Neuronal stem cell (in vitro differentiated cells): ENCODE measurements around the gene CPSF4.
A peak's percentile ranks its signal among the peaks of the same experiment; 100 is the strongest.

Source experiments
- DNase-seq: peaks from one replicate; pipeline ENCODE4 v3.0.0-alpha.2; 2013; ENCODE audit warnings: low spot score
- H2AFZ ChIP-seq: one replicate; pipeline ENCODE4 v1.6.1; 2013; ENCODE audit warnings: mild to moderate bottlenecking, low read length, inconsistent platforms
- H2AK5ac ChIP-seq: 2 replicates; pipeline ENCODE4 v1.6.1; 2013; ENCODE audit warnings: low read depth, mild to moderate bottlenecking, inconsistent platforms, low read length, moderate library complexity, mixed read lengths
- H2BK120ac ChIP-seq: 2 replicates; pipeline ENCODE4 v1.6.1; 2013; ENCODE audit warnings: low read depth, mild to moderate bottlenecking, inconsistent platforms, low read length, moderate library complexity, mixed read lengths
- H2BK12ac ChIP-seq: one replicate; pipeline ENCODE4 v1.6.1; 2013; ENCODE audit warnings: low read length, inconsistent platforms
- H2BK15ac ChIP-seq: 2 replicates; pipeline ENCODE4 v1.6.1; 2013; ENCODE audit warnings: mild to moderate bottlenecking, low read length, inconsistent platforms, mixed read lengths
- H2BK5ac ChIP-seq: one replicate; pipeline ENCODE4 v1.6.1; 2013; ENCODE audit warnings: inconsistent platforms, mild to moderate bottlenecking, low read length, moderate library complexity
- H3K14ac ChIP-seq: one replicate; pipeline ENCODE4 v1.6.1; 2013; ENCODE audit warnings: low read length, inconsistent platforms
- H3K18ac ChIP-seq: 2 replicates; pipeline ENCODE4 v1.6.1; 2013; ENCODE audit warnings: low read length, inconsistent platforms
- H3K23ac ChIP-seq: 2 replicates; pipeline ENCODE4 v1.6.1; 2013; ENCODE audit warnings: low read depth, mild to moderate bottlenecking, mixed read lengths, low read length, inconsistent platforms; ENCODE audit not compliant: poor library complexity
- H3K27ac ChIP-seq: replicated peaks from 3 replicates; pipeline ENCODE4 v1.5.1; 2013; ENCODE audit warnings: low read length, inconsistent platforms
- H3K27me3 ChIP-seq, 3 experiments: 2 replicates each; pipeline ENCODE4 v1.6.1; 2013; ENCODE audit warnings: low read length in 3 of 3, mild to moderate bottlenecking in 2 of 3, inconsistent platforms in 1 of 3, low read depth in 1 of 3, mixed read lengths in 1 of 3, moderate library complexity in 1 of 3; ENCODE audit not compliant: control insufficient read depth in 3 of 3, insufficient read depth in 3 of 3
- H3K36me3 ChIP-seq, 2 donors: replicated peaks in 1 of 2; 2 replicates each; pipeline ENCODE4 v1.6.1; 2013; ENCODE audit warnings: low read length in 2 of 2; ENCODE audit not compliant: control insufficient read depth in 2 of 2, insufficient read depth in 2 of 2
- H3K4ac ChIP-seq: 2 replicates; pipeline ENCODE4 v1.6.1; 2013; ENCODE audit warnings: inconsistent platforms, mild to moderate bottlenecking, low read length, moderate library complexity
- H3K4me1 ChIP-seq, 2 donors: 1 replicate in 1 of 2; 2 replicates in 1 of 2; pipeline ENCODE4 v1.6.1; 2013; ENCODE audit warnings: low read length in 2 of 2, low read depth in 1 of 2; ENCODE audit not compliant: control insufficient read depth in 2 of 2, insufficient read depth in 1 of 2
- H3K4me2 ChIP-seq: one replicate; pipeline ENCODE4 v1.6.1; 2013; ENCODE audit warnings: mild to moderate bottlenecking, low read length, inconsistent platforms; ENCODE audit not compliant: insufficient read depth, poor library complexity, severe bottlenecking
- H3K4me3 ChIP-seq, 2 donors: 2 replicates each; pipeline ENCODE4 v1.5.1; 2013; ENCODE audit warnings: low read length in 2 of 2, mild to moderate bottlenecking in 2 of 2, inconsistent platforms in 1 of 2, moderate library complexity in 1 of 2
- H3K79me1 ChIP-seq: one replicate; pipeline ENCODE4 v1.6.1; 2013; ENCODE audit warnings: low read depth, mild to moderate bottlenecking, inconsistent platforms, low read length, moderate library complexity
- H3K9ac ChIP-seq: one replicate; pipeline ENCODE4 v1.6.1; 2013; ENCODE audit warnings: mild to moderate bottlenecking, low read depth, low read length, inconsistent platforms; ENCODE audit not compliant: poor library complexity
- H3K9me3 ChIP-seq, 2 donors: replicated peaks in 1 of 2; 2 replicates each; pipeline versions ENCODE3 to v1.6.1; 2013; ENCODE audit warnings: low read length in 2 of 2, mild to moderate bottlenecking in 2 of 2, inconsistent platforms in 1 of 2, low read depth in 1 of 2, mixed read lengths in 1 of 2, moderate library complexity in 1 of 2; ENCODE audit not compliant: control insufficient read depth in 2 of 2, insufficient read depth in 1 of 2
- H4K8ac ChIP-seq: one replicate; pipeline ENCODE4 v1.6.1; 2013; ENCODE audit warnings: low read depth, mild to moderate bottlenecking, inconsistent platforms, low read length, moderate library complexity
- H4K91ac ChIP-seq: one replicate; pipeline ENCODE4 v1.6.1; 2013; ENCODE audit warnings: low read length, low read depth, mild to moderate bottlenecking, inconsistent platforms; ENCODE audit not compliant: poor library complexity
- WGBS, 2 donors: extraction: QIAGEN DNeasy Blood & Tissue Kit; methylation state at CpG; one replicate each; pipeline ENCODE4 v1.1.7; 2013; ENCODE audit warnings: missing lambda C conversion rate in 2 of 2, mixed read lengths in 1 of 2; ENCODE audit not compliant: insufficient read length in 2 of 2, insufficient replicate concordance in 1 of 2; ENCODE audit errors: extremely low coverage in 2 of 2; 5-methylcytosine and 5-hydroxymethylcytosine counted together

The CPSF4 gene

DNA sequence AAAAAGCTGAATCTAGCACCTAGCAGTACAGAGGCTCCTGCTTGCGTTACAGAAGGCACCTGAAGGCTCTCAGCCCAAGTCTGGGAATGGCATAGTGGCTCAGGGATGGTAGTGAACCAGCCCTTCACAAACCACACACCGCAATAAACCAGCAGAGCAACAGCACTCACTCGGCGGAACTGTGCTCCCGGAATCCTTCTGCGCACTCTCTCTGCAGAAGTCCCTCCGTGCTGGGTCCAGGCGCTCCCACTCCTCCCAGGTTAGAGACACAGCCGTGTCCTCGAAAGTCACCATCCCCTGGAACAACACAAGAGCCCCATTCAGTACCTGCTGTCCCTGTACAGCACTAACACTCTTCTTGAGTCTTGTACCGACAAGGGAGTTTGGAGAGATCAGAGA is 59.8 kb downstream of the CPSF4 start:
- H2BK12ac ChIP-seq = no peak overlapping the region
- H2AK5ac ChIP-seq = no peak overlapping the region
- H3K36me3 ChIP-seq = peaks cover 10 to 39% of the 10 kb centered on the region in 2 donors
- peak overlapping the region; percentile 27 to 84 for H3K4me3 ChIP-seq
- no peak overlapping the region for H3K27ac ChIP-seq
- WGBS, 2 donors = no CpG with 5 or more reads among the region's 11 CpGs
- no peak overlapping the region for H2BK15ac ChIP-seq
- H3K4me1 ChIP-seq = peaks cover 7 to 8% of the 10 kb centered on the region in 2 donors
- H3K79me1 ChIP-seq = peaks cover 10% of the 10 kb centered on the region
- no peak overlapping the region for H3K9ac ChIP-seq
- H3K18ac ChIP-seq = no peak overlapping the region
- H3K9me3 ChIP-seq = peaks cover 8 to 16% of the 10 kb centered on the region in 2 donors
- H2BK5ac ChIP-seq = no peak overlapping the region
- no peak overlapping the region for H3K23ac ChIP-seq
- no peak overlapping the region for H2AFZ ChIP-seq
- H3K4ac ChIP-seq = no peak overlapping the region
- H4K8ac ChIP-seq = no peak overlapping the region
- no peak overlapping the region for H2BK120ac ChIP-seq
- peak overlapping the region; percentile 2 for H3K4me2 ChIP-seq
- H4K91ac ChIP-seq = no peak overlapping the region
- DNase-seq = no peak
- H3K14ac ChIP-seq = no peak overlapping the region
- H3K27me3 ChIP-seq = no peaks in the 10 kb centered on the region

DNA sequence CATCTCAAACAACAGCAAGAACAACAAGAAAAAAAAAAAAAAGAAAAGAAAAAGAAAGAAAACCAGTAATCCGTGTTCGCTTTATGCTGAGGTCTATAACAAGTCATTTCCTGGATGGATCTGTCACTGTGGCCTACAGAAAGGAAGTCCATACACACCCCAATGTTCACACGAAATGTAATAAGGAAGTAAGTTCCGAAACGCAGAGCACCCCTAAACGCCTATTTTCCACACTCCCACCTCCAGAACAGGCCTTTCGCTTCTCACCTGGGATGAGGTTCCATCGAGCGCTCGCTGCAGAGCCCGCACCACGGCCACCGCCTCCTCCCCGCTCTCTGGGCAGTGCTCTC is 60.6 kb downstream of the CPSF4 start:
- Histone ChIP-seq H3K36me3 (peaks cover 2 to 31% of the 10 kb centered on the region in 2 donors), H4K91ac (no peak overlapping the region), H2AK5ac (no peak overlapping the region), H3K9me3 (peaks cover 0 to 7% of the 10 kb centered on the region in 2 donors), H3K4ac (no peak overlapping the region), H4K8ac (no peak overlapping the region), H3K23ac (no peak overlapping the region), H3K4me3 (peak overlapping the region; percentile 84 to 94), H3K14ac (no peak overlapping the region), H3K4me2 (peak overlapping the region; percentile 85), H3K4me1 (peaks cover 7 to 8% of the 10 kb centered on the region in 2 donors), H2AFZ (peak overlapping the region; percentile 95), H3K18ac (no peak overlapping the region), H2BK5ac (no peak overlapping the region), H3K27me3 (no peaks in the 10 kb centered on the region), H2BK15ac (no peak overlapping the region), H2BK120ac (no peak overlapping the region), H2BK12ac (no peak overlapping the region), H3K9ac (peak overlapping the region; percentile 96), H3K79me1 (peaks cover 10% of the 10 kb centered on the region), H3K27ac (no peak overlapping the region)
- no CpG with 5 or more reads among the region's 14 CpGs for WGBS, 2 donors
- no peak for DNase-seq

DNA sequence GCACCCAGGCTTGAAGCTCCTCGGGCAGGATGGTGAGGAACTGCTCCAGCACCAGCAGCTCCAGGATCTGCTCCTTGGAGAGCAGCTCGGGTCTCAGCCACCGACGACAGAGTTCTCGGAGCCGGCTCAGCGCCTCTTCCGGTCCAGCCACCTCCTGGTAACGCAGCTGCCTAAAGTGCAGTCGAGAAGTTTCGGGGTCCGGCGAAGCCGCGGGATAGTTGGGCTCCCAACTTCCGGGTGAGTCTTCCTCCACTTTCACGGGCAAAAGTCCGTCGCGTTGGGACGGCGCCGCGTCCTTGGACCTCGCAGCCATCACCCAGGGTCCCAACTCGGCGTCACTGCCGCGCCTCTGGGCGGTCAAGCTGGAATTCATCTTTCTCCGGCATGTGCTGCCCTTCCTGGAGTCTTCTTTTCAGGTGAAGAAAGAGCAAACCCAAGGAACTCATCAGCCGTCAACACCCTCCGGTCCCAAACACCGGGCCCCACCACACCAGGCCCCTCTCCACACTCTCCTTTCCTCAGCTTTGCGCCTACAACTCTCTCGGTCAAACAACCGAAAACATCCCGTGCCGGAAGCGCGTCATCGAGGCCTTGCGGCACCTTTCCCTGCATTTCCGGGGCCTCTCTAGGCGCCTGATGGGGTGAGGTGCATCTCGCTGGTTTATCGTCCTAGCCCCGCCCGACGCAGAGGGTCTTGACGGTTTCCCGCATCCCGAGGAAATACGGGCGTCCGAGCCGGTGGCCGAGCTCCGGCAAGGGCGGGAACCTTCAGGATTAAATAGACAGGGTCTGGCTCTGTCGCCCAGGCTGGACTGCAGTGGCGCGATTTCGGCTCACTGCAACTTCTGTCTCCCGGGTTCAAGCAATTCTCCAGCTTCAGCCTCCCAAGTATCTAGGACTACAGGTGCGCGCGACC is 61.2 kb downstream of the CPSF4 start, which contains the start of gene ZNF394:
TSS of gene ZNF394 (minus strand) at position 561 of the 916 bp plus-strand sequence. CDS start at position 373, 188 bp downstream.
- H2BK12ac ChIP-seq = no peak within 1 kb of the TSS
- H4K8ac ChIP-seq = peak within 1 kb of the TSS; percentile 4
- no CpG with 5 or more reads among the region's 68 CpGs for whole genome bisulfite sequencing, 2 donors
- H3K4me2 ChIP-seq = peak within 1 kb of the TSS; percentile 85
- H3K4me3 ChIP-seq = peak within 1 kb of the TSS; percentile 84 to 94
- peaks cover 7 to 8% of the 10 kb centered on the region in 2 donors for H3K4me1 ChIP-seq
- peak within 1 kb of the TSS; percentile 58 for H3K27ac ChIP-seq
- peaks cover 10% of the 10 kb centered on the region for H3K79me1 ChIP-seq
- H2AK5ac ChIP-seq = peak within 1 kb of the TSS; percentile 43
- H3K9ac ChIP-seq = peak within 1 kb of the TSS; percentile 96
- peak within 1 kb of the TSS; percentile 95 for H2AFZ ChIP-seq
- H3K27me3 ChIP-seq = no peaks in the 10 kb centered on the region
- H3K36me3 ChIP-seq = peaks cover 0 to 26% of the 10 kb centered on the region in 2 donors
- no peak within 1 kb of the TSS for H2BK120ac ChIP-seq
- H2BK15ac ChIP-seq = no peak within 1 kb of the TSS
- peak within 1 kb of the TSS; percentile 66 for H3K23ac ChIP-seq
- H3K9me3 ChIP-seq = peaks cover 0 to 4% of the 10 kb centered on the region in 2 donors
- H3K18ac ChIP-seq = peak within 1 kb of the TSS; percentile 84
- no peak within 1 kb of the TSS for H3K4ac ChIP-seq
- H2BK5ac ChIP-seq = no peak within 1 kb of the TSS
- H4K91ac ChIP-seq = no peak within 1 kb of the TSS
- no peak within 1 kb of the TSS for H3K14ac ChIP-seq
- DNase-seq = peak; percentile 91

DNA sequence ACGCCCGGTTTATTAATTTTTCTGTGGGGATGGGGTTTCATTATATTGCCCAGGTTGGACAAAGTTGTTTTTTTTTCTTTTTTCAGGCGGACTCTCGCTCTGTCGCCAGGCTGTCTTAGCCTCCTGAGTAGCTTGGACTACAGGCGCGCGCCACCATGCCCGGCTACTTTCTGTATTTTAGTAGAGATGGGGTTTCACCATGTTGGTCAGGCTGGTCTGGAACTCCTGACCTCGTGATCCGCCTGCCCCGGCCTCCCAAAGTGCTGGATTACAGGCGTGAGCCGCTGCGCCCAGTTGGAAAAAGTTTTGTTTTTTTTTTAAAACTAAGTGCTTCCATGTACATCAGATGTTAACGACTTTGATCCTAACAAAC is 61.9 kb downstream of the CPSF4 start:
- H3K18ac ChIP-seq = no peak overlapping the region
- H3K27me3 ChIP-seq = no peaks in the 10 kb centered on the region
- WGBS, 2 donors = no CpG with 5 or more reads among the region's 16 CpGs
- no peak overlapping the region for H2BK120ac ChIP-seq
- H3K9ac ChIP-seq = no peak overlapping the region
- H3K14ac ChIP-seq = no peak overlapping the region
- peak overlapping the region; percentile 43 for H2AK5ac ChIP-seq
- H2BK12ac ChIP-seq = no peak overlapping the region
- H3K36me3 ChIP-seq = peaks cover 0 to 26% of the 10 kb centered on the region in 2 donors
- DNase-seq = no peak
- peak overlapping the region; percentile 95 for H2AFZ ChIP-seq
- peak overlapping the region; percentile 84 to 94 for H3K4me3 ChIP-seq
- H3K4me2 ChIP-seq = peak overlapping the region; percentile 49
- H2BK5ac ChIP-seq = no peak overlapping the region
- H2BK15ac ChIP-seq = no peak overlapping the region
- peaks cover 8 to 9% of the 10 kb centered on the region in 2 donors for H3K4me1 ChIP-seq
- H3K9me3 ChIP-seq = peaks cover 0 to 4% of the 10 kb centered on the region in 2 donors
- H3K27ac ChIP-seq = peak overlapping the region; percentile 58
- H3K4ac ChIP-seq = no peak overlapping the region
- H4K91ac ChIP-seq = no peak overlapping the region
- no peak overlapping the region for H4K8ac ChIP-seq
- H3K79me1 ChIP-seq = peaks cover 10% of the 10 kb centered on the region
- H3K23ac ChIP-seq = no peak overlapping the region
